Measurements from ENCODE around the gene ZNRF4.

ZNRF4 gene

GRCh38 chr19:5444431-5444830 lies 10.8 kb upstream of the ZNRF4 start:
- no peak for DNase-seq

- DNase-seq: no peak
These were observed 10.1 kb upstream of the ZNRF4 start for GRCh38 chr19:5445071-5445470.

- no peak for DNase-seq
These were observed 9.6 kb upstream of the ZNRF4 start for GRCh38 chr19:5445561-5446055.

GRCh38 chr19:5447700-5448311 lies 7.4 kb upstream of the ZNRF4 start:
- DNase-seq: no peak

GRCh38 chr19:5448374-5448773 lies 6.8 kb upstream of the ZNRF4 start:
- DNase-seq: no peak

GRCh38 chr19:5450482-5451126 lies 4.6 kb upstream of the ZNRF4 start:
- no peak for DNase-seq

- DNase-seq: no peak
These were observed 3.7 kb upstream of the ZNRF4 start for GRCh38 chr19:5451494-5451893.

GRCh38 chr19:5452594-5453565 lies 2.3 kb upstream of the ZNRF4 start:
- no peak for DNase-seq

GRCh38 chr19:5454743-5455142 lies 474 bp upstream of the ZNRF4 start:
- DNase-seq: no peak

- no peak for DNase-seq
These were observed 1.1 kb downstream of the ZNRF4 start for GRCh38 chr19:5456130-5456840.

GRCh38 chr19:5456841-5457200 lies 1.6 kb downstream of the ZNRF4 start:
- DNase-seq: no peak

GRCh38 chr19:5457709-5458108 lies 2.5 kb downstream of the ZNRF4 start:
- DNase-seq: no peak

GRCh38 chr19:5458420-5458819 lies 3.2 kb downstream of the ZNRF4 start:
- no peak for DNase-seq

GRCh38 chr19:5459360-5459759 lies 4.1 kb downstream of the ZNRF4 start:
- DNase-seq: no peak

GRCh38 chr19:5460748-5461147 lies 5.5 kb downstream of the ZNRF4 start:
- no peak for DNase-seq

GRCh38 chr19:5463959-5464358 lies 8.7 kb downstream of the ZNRF4 start:
- DNase-seq: no peak

GRCh38 chr19:5466072-5466471 lies 10.9 kb downstream of the ZNRF4 start:
- DNase-seq: no peak

GRCh38 chr19:5466814-5467291 lies 11.6 kb downstream of the ZNRF4 start:
- no peak for DNase-seq

- no peak for DNase-seq
These were observed 15.1 kb downstream of the ZNRF4 start for GRCh38 chr19:5470264-5470671.

GRCh38 chr19:5472286-5472685 lies 17.1 kb downstream of the ZNRF4 start:
- DNase-seq: no peak

- no peak for DNase-seq
These were observed 18.4 kb downstream of the ZNRF4 start for GRCh38 chr19:5473646-5474045.

- no peak for DNase-seq
These were observed 22.4 kb downstream of the ZNRF4 start for GRCh38 chr19:5477451-5478215.

All from amniotic stem cell (primary cell).